ENCODE measurements around the gene GALK1.

Gene GALK1

DNA sequence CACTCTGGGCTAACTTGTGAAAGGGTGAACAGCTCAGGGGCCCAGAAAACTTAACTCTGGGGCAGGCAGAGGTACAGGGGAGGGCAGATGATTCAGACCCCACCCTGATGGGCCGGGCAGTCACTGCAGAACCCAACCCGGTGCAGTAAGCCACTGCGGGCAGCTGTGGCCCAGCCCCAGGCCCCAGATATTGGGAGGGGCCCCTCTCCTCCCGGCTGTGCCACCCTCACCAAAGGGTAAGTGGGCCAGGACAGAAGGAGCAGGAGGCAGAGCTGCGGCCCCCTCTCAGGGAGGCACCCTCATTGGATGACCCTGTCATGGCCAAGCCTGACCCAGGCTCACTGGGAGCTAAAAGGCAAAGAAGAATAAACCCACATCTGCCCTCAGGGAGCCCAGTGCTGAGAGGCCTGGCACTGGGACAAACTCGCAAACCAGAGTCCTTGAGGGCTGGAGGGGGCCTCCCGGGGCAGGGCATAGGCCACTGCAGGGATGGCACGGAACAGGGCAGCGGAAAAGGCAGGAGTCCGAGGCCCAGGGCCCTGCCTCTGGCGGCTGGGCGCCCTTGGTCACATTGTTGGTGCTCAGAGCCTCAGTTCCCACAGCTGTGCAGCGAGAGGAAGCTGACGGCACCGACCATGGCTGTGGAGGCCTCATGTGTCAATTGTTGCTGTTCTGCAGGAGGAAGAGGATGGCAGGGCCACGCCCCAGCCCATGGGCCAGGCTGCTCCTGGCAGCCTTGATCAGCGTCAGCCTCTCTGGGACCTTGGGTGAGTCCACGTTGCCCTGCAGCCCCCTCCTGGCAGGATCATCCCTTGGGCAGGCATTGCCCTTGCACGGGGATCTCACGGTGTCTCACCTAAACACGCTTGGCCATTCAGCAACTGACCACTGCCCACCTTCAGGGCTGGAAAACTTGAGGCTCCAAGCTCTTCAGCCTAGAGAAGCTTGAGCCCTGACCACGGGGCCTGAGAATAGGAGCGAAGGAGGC lies 40.7 kb downstream of the GALK1 start:
- DNase-seq (ENCODE audit: low read depth) = no peak

GRCh38 chr17:75723171-75723930 lies 41.6 kb downstream of the GALK1 start:
- DNase-seq (ENCODE audit: low read depth) = no peak

DNA sequence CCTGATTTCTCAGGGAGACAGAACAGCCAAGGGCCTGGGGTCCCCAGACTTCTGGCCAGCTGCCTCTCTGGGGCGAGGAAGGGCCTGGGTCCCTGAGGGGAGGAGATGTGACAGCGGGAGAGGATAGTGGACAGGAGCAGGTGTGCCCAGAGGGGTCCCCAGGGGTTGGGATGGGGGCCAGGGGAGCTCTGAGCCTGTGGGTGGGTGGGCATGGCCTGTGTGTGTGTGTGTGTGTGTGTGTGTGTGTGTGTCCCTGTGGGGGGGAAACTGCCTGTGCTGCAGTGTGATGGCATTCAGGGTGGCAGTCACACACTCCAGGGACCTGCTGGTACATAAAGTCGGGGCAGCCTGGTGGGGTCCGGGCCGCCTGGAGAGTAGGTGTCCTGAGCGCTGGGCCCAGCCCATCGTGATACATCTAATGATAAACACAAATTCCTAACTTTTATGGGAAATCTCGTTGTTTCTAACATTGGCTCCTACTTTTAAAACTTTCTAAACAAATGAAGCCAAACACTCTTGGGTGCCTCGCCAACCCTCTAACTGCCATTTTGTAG lies 42.4 kb downstream of the GALK1 start:
- no peak for DNase-seq (ENCODE audit: low read depth)

DNA sequence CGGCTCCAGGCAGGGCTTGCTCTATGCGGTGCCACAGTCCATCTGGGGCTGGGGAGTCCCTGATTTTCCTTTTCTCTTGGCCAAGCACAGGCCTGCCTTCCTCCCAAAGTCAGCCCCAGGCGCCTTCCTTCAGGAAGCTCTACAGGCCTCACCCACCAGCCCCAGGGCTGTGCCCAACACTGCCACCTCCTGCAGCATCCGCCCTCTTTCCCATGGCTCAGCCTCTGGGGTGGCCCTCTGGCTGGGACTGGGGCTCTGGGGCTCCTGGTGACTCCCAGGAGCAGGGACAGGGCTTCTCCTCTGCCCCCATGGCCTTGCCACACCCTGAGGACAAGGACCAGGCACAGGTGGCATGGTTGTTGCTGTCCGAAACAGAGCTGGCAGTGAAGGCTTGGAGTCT lies 42.9 kb downstream of the GALK1 start:
- DNase-seq (ENCODE audit: low read depth) = no peak

GRCh38 chr17:75721463-75722011 lies 43.5 kb downstream of the GALK1 start:
- no peak for DNase-seq (ENCODE audit: low read depth)

DNA sequence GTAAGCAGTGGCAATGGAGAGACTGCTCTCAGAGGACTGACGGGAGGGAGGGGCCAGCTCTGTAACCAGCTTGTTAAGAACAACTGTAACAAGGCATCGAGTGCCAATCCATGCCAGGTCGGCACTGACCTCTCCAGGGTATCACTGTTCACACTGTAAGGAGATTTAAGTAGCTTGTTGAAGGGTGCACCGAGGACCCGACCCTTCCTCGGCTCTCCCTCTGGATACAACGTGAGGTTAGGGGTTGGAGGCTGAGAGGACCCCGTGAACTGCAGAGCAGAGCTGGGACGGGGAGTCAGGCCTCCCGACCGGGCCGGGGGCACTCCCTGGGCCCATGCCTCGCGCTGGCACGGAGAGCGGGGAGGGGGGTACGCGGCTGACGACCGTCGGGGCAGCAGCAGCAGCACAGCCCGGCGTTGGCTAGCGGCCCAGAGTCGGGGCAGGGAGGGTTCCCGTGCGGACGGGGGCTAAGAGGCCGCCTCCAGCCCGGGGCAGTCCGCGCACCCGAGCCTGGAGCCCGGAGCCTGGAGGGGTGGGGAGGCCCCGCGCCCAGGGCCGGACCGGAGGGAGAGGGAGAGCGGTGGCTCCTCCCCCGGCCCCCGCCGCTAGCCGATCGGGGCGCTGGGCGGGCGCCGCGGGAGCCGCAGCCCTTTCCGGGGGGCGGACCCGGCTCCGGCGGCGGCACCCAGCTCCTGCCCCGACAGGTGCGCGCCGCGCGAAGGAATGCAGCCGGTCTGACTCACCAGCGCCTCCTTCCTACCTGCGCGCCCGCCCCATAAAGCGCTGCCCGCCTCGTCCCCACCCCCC lies 44.1 kb downstream of the GALK1 start, which contains the start of gene ITGB4:
Gene ITGB4 (plus strand): TSS at position 804 of the 807 bp plus-strand sequence. CDS start 3,245 bp downstream, outside the sequence.
- DNase-seq (ENCODE audit: low read depth) = no peak

GRCh38 chr17:75719732-75720131 lies 45.3 kb downstream of the GALK1 start:
- DNase-seq (ENCODE audit: low read depth) = no peak

DNA sequence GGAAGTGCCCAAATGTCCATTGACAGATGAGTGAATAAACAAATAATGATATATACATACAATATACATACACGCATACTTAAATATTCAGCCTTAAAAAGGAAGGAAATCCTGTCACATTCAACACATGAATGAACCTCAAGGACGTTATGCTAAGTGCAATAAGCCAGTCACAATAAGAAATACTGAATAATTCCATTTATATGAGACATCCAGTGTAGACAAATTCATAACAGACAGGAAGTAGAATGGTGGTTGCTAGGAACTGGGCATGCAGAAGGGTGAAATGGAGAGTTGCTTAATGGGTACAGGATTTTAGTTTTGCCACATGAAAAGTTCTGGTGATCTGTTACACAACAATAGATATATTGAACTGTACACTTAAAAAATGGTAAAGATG lies 52.5 kb downstream of the GALK1 start:
- no peak for DNase-seq (ENCODE audit: low read depth)
